Smooth muscle cell of the pulmonary artery (primary cell): ENCODE data around the gene C16orf86. TPM values are rescaled to one million over a fixed set of nuclear protein-coding genes. Genes with fewer than 3 reads are reported as not detected.

Source experiments
- total RNA-seq: library from RNA; depleted of rRNA; stranded (reverse); fragments of >200 nt; gene quantifications from 2 replicates; pipeline ENCODE4 v1.2.3, GENCODE V29; 2014

Gene C16orf86, protein sequence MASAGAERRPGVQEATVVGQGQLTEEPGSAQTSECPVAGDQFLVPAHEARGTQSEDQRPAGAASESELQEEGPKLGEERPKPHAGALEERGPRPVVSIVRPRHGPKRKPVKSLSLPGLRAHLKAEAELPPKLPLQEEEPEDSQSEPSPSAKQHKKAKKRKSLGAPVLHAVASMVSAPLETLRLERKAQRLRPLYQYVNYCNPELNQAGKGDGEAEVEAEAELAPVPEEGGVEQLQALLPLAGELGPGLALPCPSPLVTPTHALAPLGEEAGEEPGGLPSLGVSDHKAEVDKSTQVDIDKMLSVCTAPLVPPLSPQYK
- 2.7 and 3.3 TPM in 2 replicates for total RNA-seq

DNA sequence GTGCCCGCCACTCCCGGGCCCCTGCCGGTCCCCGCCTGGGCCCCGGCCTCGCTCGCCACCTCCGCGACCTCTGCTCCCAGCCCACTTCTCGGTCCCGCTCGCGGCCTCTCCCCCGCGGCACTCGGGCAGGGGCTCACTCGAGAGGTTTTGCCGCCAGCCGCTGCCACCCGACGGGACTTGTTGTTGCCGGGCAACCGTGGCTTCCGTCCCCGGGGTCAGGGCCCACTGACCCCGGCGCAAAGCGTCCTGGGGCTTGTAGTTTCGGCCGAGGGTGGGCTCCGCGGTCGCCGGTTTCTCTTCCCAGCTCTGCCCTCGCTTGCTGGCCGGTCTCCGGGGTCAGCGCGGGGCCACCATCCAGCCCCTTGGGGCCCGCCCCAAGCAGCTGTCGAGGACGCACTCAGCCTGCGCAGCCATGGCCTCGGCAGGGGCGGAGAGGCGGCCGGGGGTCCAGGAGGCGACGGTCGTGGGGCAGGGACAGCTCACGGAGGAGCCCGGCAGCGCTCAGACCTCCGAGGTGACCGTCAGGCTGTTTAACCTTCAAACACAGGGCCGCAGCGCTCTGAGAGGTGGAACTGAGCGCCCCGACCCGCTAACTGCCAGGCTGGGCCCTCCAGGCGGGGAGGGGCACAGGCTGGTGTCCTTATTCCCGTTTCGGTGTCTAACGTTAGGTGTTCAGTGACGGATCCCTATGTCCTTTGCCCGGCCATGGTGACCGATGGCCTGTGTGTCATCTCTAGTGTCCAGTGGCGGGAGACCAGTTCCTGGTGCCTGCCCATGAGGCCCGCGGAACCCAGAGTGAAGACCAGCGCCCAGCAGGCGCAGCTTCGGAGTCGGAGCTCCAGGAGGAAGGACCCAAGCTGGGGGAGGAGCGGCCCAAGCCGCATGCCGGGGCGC is at the start of gene C16orf86, which contains the start of gene ENKD1:
C16orf86 (plus strand) TSS at position 256 of the 894 bp plus-strand sequence; CDS start at position 413, 157 bp downstream.
ENKD1 (minus strand) TSS at position 192 of the 894 bp plus-strand sequence. CDS start 308 bp downstream, outside the sequence.

DNA sequence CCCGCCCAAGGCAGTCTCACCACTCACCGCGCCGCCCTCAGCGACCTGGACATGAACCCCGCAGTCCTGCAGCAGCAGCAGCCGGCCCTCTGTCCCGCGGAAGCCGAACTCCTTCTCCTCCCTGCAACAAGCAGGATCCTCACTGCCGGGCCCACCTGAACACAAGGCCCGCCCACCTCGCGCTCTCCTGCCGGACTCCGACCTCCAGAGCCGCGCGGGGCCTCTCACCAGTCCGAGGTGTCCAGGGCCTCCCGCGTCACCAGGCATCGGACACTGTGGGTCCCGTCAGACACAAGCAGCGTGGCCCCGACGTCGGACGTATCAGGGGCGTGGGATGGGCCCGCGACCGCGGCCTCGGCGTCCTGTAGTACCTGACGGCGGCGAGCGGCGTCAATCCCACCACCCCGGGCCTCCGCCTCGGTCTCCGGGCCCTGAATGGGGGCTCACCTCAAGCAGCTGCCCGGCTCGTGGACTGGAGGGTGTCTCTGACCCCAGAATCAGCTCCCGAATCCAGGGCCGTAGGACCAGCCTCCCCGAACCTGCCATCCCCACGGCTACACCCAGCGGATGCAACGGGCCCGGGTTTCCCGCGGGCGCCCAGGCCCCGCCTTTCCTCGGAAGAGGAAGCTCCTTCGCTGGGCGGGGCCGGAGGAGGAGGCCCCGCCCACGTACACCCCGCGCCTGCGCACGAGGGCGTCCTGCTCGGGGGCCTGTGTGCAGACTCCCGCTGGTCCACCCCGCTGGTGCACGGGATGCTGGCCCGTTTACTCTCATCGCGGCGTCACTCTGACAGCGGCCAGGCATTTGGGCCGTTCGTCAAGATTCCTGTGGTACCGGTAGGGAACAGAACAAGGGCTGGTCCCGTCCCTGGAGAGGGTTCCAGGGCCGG is 6.7 kb upstream of the C16orf86 start, which contains the start of gene ACD:
ACD (minus strand) TSS at position 586 of the 889 bp plus-strand sequence; CDS start at position 546, 40 bp downstream.

DNA sequence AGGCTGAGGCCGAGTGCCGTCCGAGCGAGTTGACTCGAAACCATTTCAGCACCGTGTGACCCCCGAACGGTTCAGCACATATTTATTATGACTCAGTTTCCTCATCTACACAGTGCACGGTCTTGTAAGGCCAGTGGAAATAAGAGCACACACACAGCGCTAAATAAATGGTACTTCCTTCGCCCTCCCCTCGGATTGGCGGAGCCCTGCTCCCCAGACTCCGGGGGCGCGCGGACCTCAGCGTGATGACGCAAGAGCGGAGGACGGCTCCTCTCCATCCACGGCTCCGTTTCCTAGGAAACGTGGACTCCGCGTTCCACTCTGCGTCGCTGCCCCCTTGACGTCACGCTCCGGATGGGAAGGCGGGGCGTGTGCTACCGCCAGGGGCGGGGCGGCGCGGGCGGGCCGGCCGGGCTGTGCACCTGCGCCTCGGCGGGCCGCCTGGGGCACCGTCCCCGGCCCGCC is 6.0 kb upstream of the C16orf86 start, which contains the start of gene PARD6A:
PARD6A (plus strand) TSS at position 397 of the 465 bp plus-strand sequence. CDS start 79 bp downstream, outside the sequence.

Other genes starting within 250 kb of the C16orf86 start
- 0.20 TPM in 1 of 2 replicates, not detected in the other for gene HSD11B2, start 235.7 kb upstream of the C16orf86 start, total RNA-seq
- 100 and 107 TPM in 2 replicates for gene ATP6V0D1, start 185.7 kb upstream of the C16orf86 start, total RNA-seq
- not detected in 2 replicates for gene AGRP, start 183.3 kb upstream of the C16orf86 start, total RNA-seq
- gene RIPOR1, start 138.0 kb upstream of the C16orf86 start, total RNA-seq: 64.4 and 104 TPM in 2 replicates
- gene CTCF, start 104.3 kb upstream of the C16orf86 start, total RNA-seq: 16.6 and 21.2 TPM in 2 replicates
- gene CARMIL2, start 21.7 kb upstream of the C16orf86 start, total RNA-seq: 0.52 and 0.83 TPM in 2 replicates
- 11.0 and 13.1 TPM in 2 replicates for gene ACD, start 6.6 kb upstream of the C16orf86 start, total RNA-seq
- gene PARD6A, start 5.9 kb upstream of the C16orf86 start, total RNA-seq: 2.2 and 3.0 TPM in 2 replicates
- 14.1 and 18.5 TPM in 2 replicates for gene ENKD1, start 64 bp upstream of the C16orf86 start, total RNA-seq
- gene GFOD2, start 52.5 kb downstream of the C16orf86 start, total RNA-seq: 14.9 and 19.5 TPM in 2 replicates
- gene RANBP10, start 139.7 kb downstream of the C16orf86 start, total RNA-seq: 7.8 and 7.9 TPM in 2 replicates
- gene TSNAXIP1, start 140.1 kb downstream of the C16orf86 start, total RNA-seq: 0.78 and 1.0 TPM in 2 replicates
- 41.7 and 43.2 TPM in 2 replicates for gene THAP11, start 175.5 kb downstream of the C16orf86 start, total RNA-seq
- gene NUTF2, start 180.1 kb downstream of the C16orf86 start, total RNA-seq: 119 and 132 TPM in 2 replicates
- gene CENPT, start 180.9 kb downstream of the C16orf86 start, total RNA-seq: 23.2 and 28.0 TPM in 2 replicates
- 61.3 and 82.1 TPM in 2 replicates for gene EDC4, start 206.2 kb downstream of the C16orf86 start, total RNA-seq
- gene NRN1L, start 218.1 kb downstream of the C16orf86 start, total RNA-seq: not detected in 2 replicates
- gene PSKH1, start 226.4 kb downstream of the C16orf86 start, total RNA-seq: 29.5 and 36.0 TPM in 2 replicates